HepG2 (cell line): Measurements from ENCODE around the gene HSD3B7. TPM values are rescaled to one million over a fixed set of nuclear protein-coding genes. Genes with fewer than 3 reads are reported as not detected.

Source experiments
- NFE2L2 ChIP-seq: fragments of 150-350 bp; IDR thresholded peaks from 2 replicates; pipeline ENCODE4 v1.6.1; 2014; ENCODE audit warnings: low read length
- SMAD1 ChIP-seq: sonication (generic); formaldehyde crosslinking; IDR thresholded peaks from 2 replicates; pipeline ENCODE4 v1.4.0; 2020; ENCODE audit warnings: missing genetic modification reagents, low read depth, mild to moderate bottlenecking, borderline replicate concordance
- TGIF2 ChIP-seq: IDR thresholded peaks from 2 replicates; pipeline ENCODE4 v1.6.1; 2016; ENCODE audit warnings: control low read depth, missing compliant biosample characterization
- ZNF180 ChIP-seq: sonication (generic); formaldehyde crosslinking; IDR thresholded peaks from 2 replicates; pipeline ENCODE4 v1.4.0; 2020; ENCODE audit warnings: low read depth, missing genetic modification reagents, borderline replicate concordance
- ZNF24 ChIP-seq: fragments of 450-650 bp; IDR thresholded peaks from 2 replicates; pipeline ENCODE4 v1.6.1; 2017; ENCODE audit warnings: antibody characterized with exemption, mild to moderate bottlenecking
- ZNF564 ChIP-seq: sonication (generic); formaldehyde crosslinking; IDR thresholded peaks from 2 replicates; pipeline ENCODE4 v1.8.1; 2023; ENCODE audit warnings: mild to moderate bottlenecking, missing genetic modification reagents
- ZNF629 ChIP-seq: sonication (generic); formaldehyde crosslinking; conservative IDR thresholded peaks from 2 replicates; pipeline ENCODE4 v1.5.0; 2020; ENCODE audit warnings: missing genetic modification reagents
- polyA plus RNA-seq, 8 experiments: library from polyadenylated mRNA; depleted of rRNA in 3 of 8; stranded (reverse) in 7 of 8; unstranded in 1 of 8; fragments of >200 nt; fragmentation: Illumina TruSeq in 4 of 8; extraction: Trizol in 4 of 8; gene quantifications; 2 replicates each; pipeline versions ENCODE4 v1.2.1 to v1.2.3, GENCODE V29; 2011 to 2016; ENCODE audit warnings: low read depth in 4 of 8, missing spikeins in 1 of 8, mixed read lengths in 1 of 8; ENCODE audit not compliant: insufficient read depth in 1 of 8
- total RNA-seq, 5 experiments: library from RNA; depleted of rRNA; stranded (reverse); fragments of >200 nt; fragmentation: Illumina TruSeq; extraction: Trizol; gene quantifications; 2 replicates each; pipeline ENCODE4 v1.2.3, GENCODE V29; 2016; ENCODE audit warnings: low read depth in 1 of 5
- TF ChIP-seq, protein P1 (sequence below): sonication (generic); formaldehyde crosslinking; IDR thresholded peaks from one replicate; pipeline ENCODE4 v1.5.1; 2020; ENCODE audit warnings: mild to moderate bottlenecking, missing genetic modification reagents; ENCODE audit errors: not compliant biosample characterization
- TF ChIP-seq, protein P2 (sequence below): sonication (generic); formaldehyde crosslinking; IDR thresholded peaks from 2 replicates; pipeline ENCODE4 v1.8.0; 2022; ENCODE audit warnings: mild to moderate bottlenecking, missing genetic modification reagents, moderate library complexity
- TF ChIP-seq, protein P3 (sequence below): sonication (generic); formaldehyde crosslinking; IDR thresholded peaks from 2 replicates; pipeline ENCODE4 v1.4.0; 2020; ENCODE audit warnings: missing genetic modification reagents

The HSD3B7 gene
- total and polyA plus RNA-seq, 2 of the 13 experiments (the other 11 are each of a cell fraction or from before 2014, with no cell fraction given), result 32.9 to 69.7 TPM

DNA sequence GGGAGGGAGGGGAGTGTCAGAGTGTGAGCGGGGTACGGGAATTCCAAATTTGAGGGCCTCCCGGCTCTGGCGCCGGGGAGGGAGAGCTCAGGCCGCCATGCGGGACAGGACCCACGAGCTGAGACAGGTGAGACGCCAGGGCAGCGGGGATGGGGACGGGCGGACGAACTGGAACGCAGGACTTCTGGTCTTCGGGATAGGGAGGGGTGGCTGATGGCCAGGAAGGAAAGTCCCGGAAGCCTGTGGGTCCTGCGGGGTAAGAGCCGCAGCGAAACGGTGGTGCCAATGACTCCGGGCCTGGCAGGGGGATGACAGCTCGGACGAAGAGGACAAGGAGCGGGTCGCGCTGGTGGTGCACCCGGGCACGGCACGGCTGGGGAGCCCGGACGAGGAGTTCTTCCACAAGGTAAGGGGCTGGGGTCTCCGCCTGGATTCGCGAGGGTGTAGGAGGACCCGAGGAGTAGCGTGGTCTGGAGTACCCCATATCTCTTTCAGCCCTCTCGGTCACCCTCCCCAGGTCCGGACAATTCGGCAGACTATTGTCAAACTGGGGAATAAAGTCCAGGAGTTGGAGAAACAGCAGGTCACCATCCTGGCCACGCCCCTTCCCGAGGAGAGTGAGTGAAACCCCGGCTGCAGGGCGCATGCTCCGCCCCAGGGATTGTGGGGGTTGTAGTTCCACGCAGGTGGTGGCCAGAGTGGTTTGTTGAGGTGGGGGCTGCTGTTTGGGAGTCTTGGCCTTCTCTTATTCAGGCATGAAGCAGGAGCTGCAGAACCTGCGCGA lies 48.9 kb downstream of the HSD3B7 start (continued):
- TF ChIP-seq, protein P1, sequence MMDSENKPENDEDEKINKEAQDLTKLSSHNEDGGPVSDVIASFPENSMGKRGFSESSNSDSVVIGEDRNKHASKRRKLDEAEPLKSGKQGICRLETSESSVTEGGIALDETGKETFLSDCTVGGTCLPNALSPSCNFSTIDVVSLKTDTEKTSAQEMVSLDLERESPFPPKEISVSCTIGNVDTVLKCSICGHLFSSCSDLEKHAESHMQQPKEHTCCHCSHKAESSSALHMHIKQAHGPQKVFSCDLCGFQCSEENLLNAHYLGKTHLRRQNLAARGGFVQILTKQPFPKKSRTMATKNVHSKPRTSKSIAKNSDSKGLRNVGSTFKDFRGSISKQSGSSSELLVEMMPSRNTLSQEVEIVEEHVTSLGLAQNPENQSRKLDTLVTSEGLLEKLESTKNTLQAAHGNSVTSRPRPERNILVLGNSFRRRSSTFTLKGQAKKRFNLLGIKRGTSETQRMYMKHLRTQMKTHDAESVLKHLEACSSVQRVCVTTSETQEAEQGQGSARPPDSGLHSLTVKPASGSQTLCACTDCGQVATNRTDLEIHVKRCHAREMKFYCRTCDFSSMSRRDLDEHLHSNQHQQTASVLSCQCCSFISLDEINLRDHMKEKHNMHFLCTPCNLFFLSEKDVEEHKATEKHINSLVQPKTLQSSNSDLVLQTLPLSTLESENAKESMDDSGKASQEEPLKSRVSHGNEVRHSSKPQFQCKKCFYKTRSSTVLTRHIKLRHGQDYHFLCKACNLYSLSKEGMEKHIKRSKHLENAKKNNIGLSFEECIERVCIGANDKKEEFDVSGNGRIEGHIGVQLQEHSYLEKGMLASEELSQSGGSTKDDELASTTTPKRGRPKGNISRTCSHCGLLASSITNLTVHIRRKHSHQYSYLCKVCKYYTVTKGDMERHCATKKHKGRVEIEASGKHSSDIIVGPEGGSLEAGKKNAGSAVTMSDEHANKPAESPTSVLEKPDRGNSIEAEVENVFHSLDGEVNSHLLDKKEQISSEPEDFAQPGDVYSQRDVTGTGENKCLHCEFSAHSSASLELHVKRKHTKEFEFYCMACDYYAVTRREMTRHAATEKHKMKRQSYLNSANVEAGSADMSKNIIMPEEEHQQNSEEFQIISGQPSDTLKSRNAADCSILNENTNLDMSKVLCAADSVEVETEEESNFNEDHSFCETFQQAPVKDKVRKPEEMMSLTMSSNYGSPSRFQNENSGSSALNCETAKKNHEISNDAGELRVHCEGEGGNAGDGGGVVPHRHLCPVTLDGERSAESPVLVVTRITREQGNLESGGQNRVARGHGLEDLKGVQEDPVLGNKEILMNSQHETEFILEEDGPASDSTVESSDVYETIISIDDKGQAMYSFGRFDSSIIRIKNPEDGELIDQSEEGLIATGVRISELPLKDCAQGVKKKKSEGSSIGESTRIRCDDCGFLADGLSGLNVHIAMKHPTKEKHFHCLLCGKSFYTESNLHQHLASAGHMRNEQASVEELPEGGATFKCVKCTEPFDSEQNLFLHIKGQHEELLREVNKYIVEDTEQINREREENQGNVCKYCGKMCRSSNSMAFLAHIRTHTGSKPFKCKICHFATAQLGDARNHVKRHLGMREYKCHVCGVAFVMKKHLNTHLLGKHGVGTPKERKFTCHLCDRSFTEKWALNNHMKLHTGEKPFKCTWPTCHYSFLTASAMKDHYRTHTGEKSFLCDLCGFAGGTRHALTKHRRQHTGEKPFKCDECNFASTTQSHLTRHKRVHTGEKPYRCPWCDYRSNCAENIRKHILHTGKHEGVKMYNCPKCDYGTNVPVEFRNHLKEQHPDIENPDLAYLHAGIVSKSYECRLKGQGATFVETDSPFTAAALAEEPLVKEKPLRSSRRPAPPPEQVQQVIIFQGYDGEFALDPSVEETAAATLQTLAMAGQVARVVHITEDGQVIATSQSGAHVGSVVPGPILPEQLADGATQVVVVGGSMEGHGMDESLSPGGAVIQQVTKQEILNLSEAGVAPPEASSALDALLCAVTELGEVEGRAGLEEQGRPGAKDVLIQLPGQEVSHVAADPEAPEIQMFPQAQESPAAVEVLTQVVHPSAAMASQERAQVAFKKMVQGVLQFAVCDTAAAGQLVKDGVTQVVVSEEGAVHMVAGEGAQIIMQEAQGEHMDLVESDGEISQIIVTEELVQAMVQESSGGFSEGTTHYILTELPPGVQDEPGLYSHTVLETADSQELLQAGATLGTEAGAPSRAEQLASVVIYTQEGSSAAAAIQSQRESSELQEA (CRISPR knock-in tag), result peak; percentile 80
- TF ChIP-seq SMAD1 (CRISPR knock-in tag), result no peak
- TF ChIP-seq TGIF2 (CRISPR knock-in tag), result no peak
- TF ChIP-seq, protein P2, sequence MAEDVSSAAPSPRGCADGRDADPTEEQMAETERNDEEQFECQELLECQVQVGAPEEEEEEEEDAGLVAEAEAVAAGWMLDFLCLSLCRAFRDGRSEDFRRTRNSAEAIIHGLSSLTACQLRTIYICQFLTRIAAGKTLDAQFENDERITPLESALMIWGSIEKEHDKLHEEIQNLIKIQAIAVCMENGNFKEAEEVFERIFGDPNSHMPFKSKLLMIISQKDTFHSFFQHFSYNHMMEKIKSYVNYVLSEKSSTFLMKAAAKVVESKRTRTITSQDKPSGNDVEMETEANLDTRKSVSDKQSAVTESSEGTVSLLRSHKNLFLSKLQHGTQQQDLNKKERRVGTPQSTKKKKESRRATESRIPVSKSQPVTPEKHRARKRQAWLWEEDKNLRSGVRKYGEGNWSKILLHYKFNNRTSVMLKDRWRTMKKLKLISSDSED (CRISPR knock-in tag), result no peak
- TF ChIP-seq ZNF629, result peak; percentile 43; the same call in 1 of the 2 replicates
- TF ChIP-seq ZNF24, result no peak
- TF ChIP-seq, protein P3, sequence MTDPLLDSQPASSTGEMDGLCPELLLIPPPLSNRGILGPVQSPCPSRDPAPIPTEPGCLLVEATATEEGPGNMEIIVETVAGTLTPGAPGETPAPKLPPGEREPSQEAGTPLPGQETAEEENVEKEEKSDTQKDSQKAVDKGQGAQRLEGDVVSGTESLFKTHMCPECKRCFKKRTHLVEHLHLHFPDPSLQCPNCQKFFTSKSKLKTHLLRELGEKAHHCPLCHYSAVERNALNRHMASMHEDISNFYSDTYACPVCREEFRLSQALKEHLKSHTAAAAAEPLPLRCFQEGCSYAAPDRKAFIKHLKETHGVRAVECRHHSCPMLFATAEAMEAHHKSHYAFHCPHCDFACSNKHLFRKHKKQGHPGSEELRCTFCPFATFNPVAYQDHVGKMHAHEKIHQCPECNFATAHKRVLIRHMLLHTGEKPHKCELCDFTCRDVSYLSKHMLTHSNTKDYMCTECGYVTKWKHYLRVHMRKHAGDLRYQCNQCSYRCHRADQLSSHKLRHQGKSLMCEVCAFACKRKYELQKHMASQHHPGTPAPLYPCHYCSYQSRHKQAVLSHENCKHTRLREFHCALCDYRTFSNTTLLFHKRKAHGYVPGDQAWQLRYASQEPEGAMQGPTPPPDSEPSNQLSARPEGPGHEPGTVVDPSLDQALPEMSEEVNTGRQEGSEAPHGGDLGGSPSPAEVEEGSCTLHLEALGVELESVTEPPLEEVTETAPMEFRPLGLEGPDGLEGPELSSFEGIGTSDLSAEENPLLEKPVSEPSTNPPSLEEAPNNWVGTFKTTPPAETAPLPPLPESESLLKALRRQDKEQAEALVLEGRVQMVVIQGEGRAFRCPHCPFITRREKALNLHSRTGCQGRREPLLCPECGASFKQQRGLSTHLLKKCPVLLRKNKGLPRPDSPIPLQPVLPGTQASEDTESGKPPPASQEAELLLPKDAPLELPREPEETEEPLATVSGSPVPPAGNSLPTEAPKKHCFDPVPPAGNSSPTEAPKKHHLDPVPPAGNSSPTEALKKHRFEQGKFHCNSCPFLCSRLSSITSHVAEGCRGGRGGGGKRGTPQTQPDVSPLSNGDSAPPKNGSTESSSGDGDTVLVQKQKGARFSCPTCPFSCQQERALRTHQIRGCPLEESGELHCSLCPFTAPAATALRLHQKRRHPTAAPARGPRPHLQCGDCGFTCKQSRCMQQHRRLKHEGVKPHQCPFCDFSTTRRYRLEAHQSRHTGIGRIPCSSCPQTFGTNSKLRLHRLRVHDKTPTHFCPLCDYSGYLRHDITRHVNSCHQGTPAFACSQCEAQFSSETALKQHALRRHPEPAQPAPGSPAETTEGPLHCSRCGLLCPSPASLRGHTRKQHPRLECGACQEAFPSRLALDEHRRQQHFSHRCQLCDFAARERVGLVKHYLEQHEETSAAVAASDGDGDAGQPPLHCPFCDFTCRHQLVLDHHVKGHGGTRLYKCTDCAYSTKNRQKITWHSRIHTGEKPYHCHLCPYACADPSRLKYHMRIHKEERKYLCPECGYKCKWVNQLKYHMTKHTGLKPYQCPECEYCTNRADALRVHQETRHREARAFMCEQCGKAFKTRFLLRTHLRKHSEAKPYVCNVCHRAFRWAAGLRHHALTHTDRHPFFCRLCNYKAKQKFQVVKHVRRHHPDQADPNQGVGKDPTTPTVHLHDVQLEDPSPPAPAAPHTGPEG (CRISPR knock-in tag), result peak; percentile 68; the same call in 1 of the 2 replicates
- 0 out of 2 replicates have a peak, but pooled peaks have one; percentile 38 for TF ChIP-seq ZNF180 (CRISPR knock-in tag)
- TF ChIP-seq ZNF564 (CRISPR knock-in tag), result no peak
- no peak for TF ChIP-seq NFE2L2
